ENCODE measurements around the gene NACC2. TPM values are rescaled to one million over a fixed set of nuclear protein-coding genes. Genes with fewer than 3 reads are reported as not detected.
A peak's percentile ranks its signal among the peaks of the same experiment; 100 is the strongest.

The NACC2 gene
- total and polyA plus RNA-seq, 8 donors: 3.6 to 29.5 (median 5.5) TPM

- ATAC-seq (peak; percentile 14), DNase-seq (peak in 1 of 4 donors; percentile 78)
- Histone ChIP-seq H3K4me3 (no peak overlapping the region), H3K27ac (peak overlapping the region; percentile 68 to 80), H3K27me3 (no peaks in the 10 kb centered on the region), H3K9me3 (no peaks in the 10 kb centered on the region), H3K4me1 (peaks cover 0 to 55% of the 10 kb centered on the region in 2 donors), H3K36me3 (peaks cover 0 to 63% of the 10 kb centered on the region in 2 donors)
- intact Hi-C loops (cut with DNase I): no loop called here
- TF ChIP-seq CTCF (IDR thresholded peaks at IDR 0.05): no peak
Measured at GRCh38 chr9:136010615-136011361, 84.3 kb downstream of the NACC2 start.

- Histone ChIP-seq H3K4me1 (peaks cover 0 to 50% of the 10 kb centered on the region in 2 donors), H3K4me3 (no peak overlapping the region), H3K36me3 (peaks cover 0 to 57% of the 10 kb centered on the region in 2 donors), H3K27me3 (no peaks in the 10 kb centered on the region), H3K27ac (peak overlapping the region; percentile 59 to 80), H3K9me3 (no peaks in the 10 kb centered on the region)
- no peak for TF ChIP-seq CTCF (IDR thresholded peaks at IDR 0.05)
- DNase-seq: peak in 1 of 4 donors; percentile 65
- intact Hi-C loops (cut with DNase I): no loop called here
- no peak for ATAC-seq
Measured at GRCh38 chr9:136010176-136010575, 84.9 kb downstream of the NACC2 start.

- ATAC-seq (no peak), DNase-seq (peak in 1 of 4 donors; percentile 77)
- no peak for TF ChIP-seq CTCF (IDR thresholded peaks at IDR 0.05)
- Histone ChIP-seq H3K27me3 (no peaks in the 10 kb centered on the region), H3K4me3 (no peak overlapping the region), H3K36me3 (peaks cover 0 to 53% of the 10 kb centered on the region in 2 donors), H3K9me3 (no peaks in the 10 kb centered on the region), H3K27ac (peak overlapping the region; percentile 59 to 80), H3K4me1 (peaks cover 0 to 45% of the 10 kb centered on the region in 2 donors)
- intact Hi-C loops (cut with DNase I): no loop called here
Measured at GRCh38 chr9:136009516-136009915, 85.6 kb downstream of the NACC2 start.

- ATAC-seq (no peak), DNase-seq (no peak)
- Histone ChIP-seq H3K27ac (peak overlapping the region; percentile 48 to 80), H3K4me1 (peaks cover 3 to 46% of the 10 kb centered on the region in 2 donors), H3K27me3 (no peaks in the 10 kb centered on the region), H3K9me3 (no peaks in the 10 kb centered on the region), H3K36me3 (peaks cover 0 to 51% of the 10 kb centered on the region in 2 donors), H3K4me3 (no peak overlapping the region)
- no peak for TF ChIP-seq CTCF (IDR thresholded peaks at IDR 0.05)
- intact Hi-C loops (cut with DNase I): no loop called here
Measured at GRCh38 chr9:136008693-136008997, 86.4 kb downstream of the NACC2 start.

GRCh38 chr9:136007934-136008692 lies 87.0 kb downstream of the NACC2 start:
- peaks cover 8 to 50% of the 10 kb centered on the region in 2 donors for H3K4me1 ChIP-seq
- H3K9me3 ChIP-seq: no peaks in the 10 kb centered on the region
- intact Hi-C loops (cut with DNase I): no loop called here
- no peak for DNase-seq
- no peak for ATAC-seq
- no peak overlapping the region for H3K4me3 ChIP-seq
- no peaks in the 10 kb centered on the region for H3K27me3 ChIP-seq
- peaks cover 0 to 46% of the 10 kb centered on the region in 2 donors for H3K36me3 ChIP-seq
- no peak for TF ChIP-seq CTCF (IDR thresholded peaks at IDR 0.05)
- peak overlapping the region; percentile 63 to 80 for H3K27ac ChIP-seq

Measured in left lung (tissue), 10 donors.